Brain microvascular endothelial cell (primary cell): Measurements from ENCODE around the gene ACSL3.
"Not testable (repeated sequence)": the region's sequence is repeated elsewhere in the genome, so short reads cannot be mapped to it uniquely, and the experiment has no call there.

Experiments
- DNase-seq: peaks from one replicate; pipeline ENCODE4 v3.0.0-alpha.2; 2020
- H3K27ac ChIP-seq: fragments of 250-450 bp; sonication (Bioruptor Pico); 2 replicates; pipeline ENCODE4 v1.5.1; 2020; ENCODE audit warnings: mild to moderate bottlenecking, moderate library complexity
- H3K27me3 ChIP-seq: fragments of 250-450 bp; sonication (Bioruptor Pico); replicated peaks from 2 replicates; pipeline ENCODE4 v1.5.1; 2020; ENCODE audit warnings: mild to moderate bottlenecking
- H3K36me3 ChIP-seq: fragments of 250-450 bp; sonication (Bioruptor Pico); replicated peaks from 2 replicates; pipeline ENCODE4 v1.5.1; 2020; ENCODE audit warnings: mild to moderate bottlenecking
- H3K4me3 ChIP-seq: 2 replicates; pipeline ENCODE4 v1.5.1; 2011; ENCODE audit warnings: low read depth, mild to moderate bottlenecking, control low read depth, low read length, moderate library complexity
- in situ Hi-C: cut with HindIII; loops from 2 replicates; pipeline ENCODE4 v1.10.0; 2017; ENCODE audit warnings: low sequenced_read_pairs, low pct_ligation_motif_present
- TF ChIP-seq, protein P1 (sequence below): IDR thresholded peaks from 2 replicates; pipeline ENCODE4 v1.5.1; 2011; ENCODE audit warnings: low read depth, mild to moderate bottlenecking, moderate library complexity, low read length, control low read depth, inconsistent platforms; ENCODE audit errors: missing control alignments

The ACSL3 gene

DNA sequence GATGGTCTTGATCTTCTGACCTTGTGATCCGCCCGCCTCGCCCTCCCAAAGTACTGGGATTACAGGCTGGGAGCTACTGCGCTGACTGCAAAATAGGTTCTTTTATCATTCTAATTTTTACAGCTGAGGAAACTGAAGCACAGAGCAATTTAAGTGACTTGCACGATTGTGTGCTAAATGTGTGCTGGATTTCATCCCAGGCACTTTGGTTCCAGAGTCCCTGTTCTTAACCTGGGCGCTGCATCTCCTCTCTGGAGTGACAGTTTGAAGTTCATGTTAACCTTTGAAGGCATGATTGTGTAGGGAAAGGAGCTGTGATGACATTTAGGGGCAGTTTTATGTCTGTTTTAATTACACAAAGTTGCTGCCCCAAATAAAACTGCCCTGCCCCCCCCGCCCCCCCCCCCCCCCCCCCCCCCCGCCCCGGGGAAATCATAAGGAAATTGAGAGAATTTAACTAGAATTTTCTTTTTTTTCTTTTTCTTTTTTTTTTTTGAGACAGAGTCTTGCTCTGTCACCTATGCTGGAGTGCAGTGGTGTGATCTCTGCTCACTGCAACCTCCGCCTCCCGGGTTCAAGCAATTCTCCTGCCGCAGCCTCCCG is 5.6 kb downstream of the ACSL3 start:
- Histone ChIP-seq H3K27me3 (no peaks in the 10 kb centered on the region), H3K36me3 (no peaks in the 10 kb centered on the region), H3K27ac (no peak overlapping the region), H3K4me3 (no peak overlapping the region)
- TF ChIP-seq, protein P1, sequence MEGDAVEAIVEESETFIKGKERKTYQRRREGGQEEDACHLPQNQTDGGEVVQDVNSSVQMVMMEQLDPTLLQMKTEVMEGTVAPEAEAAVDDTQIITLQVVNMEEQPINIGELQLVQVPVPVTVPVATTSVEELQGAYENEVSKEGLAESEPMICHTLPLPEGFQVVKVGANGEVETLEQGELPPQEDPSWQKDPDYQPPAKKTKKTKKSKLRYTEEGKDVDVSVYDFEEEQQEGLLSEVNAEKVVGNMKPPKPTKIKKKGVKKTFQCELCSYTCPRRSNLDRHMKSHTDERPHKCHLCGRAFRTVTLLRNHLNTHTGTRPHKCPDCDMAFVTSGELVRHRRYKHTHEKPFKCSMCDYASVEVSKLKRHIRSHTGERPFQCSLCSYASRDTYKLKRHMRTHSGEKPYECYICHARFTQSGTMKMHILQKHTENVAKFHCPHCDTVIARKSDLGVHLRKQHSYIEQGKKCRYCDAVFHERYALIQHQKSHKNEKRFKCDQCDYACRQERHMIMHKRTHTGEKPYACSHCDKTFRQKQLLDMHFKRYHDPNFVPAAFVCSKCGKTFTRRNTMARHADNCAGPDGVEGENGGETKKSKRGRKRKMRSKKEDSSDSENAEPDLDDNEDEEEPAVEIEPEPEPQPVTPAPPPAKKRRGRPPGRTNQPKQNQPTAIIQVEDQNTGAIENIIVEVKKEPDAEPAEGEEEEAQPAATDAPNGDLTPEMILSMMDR: no peak
- in situ Hi-C loops: loop anchor here (25.0 kb wide), 1 partner anchor 154 kb away; no protein-coding TSS in a partner anchor
- no peak for DNase-seq

DNA sequence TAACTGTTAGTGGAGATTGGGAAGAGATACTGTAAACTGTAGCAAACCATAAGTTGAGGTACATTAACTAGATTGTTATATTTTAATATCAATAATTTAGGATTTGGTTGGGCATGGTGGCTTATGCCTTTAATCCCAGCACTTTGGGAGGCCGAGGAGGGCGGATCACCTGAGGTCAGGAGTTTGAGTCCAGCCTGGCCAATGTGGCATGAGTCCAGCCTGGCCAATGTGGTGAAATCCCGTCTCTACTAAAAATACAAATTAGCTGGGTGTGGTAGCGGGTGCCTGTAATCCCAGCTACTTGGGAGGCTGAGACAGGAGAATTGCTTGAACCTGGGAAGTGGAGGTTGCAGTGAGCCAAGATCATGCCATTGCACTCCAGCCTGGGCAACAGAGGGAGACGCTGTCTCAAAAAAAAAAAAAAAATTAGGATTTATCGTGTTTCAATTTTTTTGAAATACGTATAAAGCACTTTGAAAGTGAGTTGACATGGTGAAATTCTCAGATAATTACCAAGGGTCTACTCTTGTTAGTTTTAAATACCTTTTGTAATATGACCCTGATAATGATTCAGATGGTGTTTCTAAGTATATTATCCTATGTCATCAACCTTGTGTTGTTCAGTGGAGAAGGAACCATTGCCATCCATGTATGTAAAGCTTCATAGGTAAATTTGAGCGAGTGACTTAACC is 7.9 kb downstream of the ACSL3 start:
- not testable (repeated sequence) for H3K27me3 ChIP-seq, DNase-seq, H3K36me3 ChIP-seq, H3K27ac ChIP-seq, H3K4me3 ChIP-seq
- in situ Hi-C loops: loop anchor here (25.0 kb wide), 1 partner anchor 156 kb away; no protein-coding TSS in a partner anchor

DNA sequence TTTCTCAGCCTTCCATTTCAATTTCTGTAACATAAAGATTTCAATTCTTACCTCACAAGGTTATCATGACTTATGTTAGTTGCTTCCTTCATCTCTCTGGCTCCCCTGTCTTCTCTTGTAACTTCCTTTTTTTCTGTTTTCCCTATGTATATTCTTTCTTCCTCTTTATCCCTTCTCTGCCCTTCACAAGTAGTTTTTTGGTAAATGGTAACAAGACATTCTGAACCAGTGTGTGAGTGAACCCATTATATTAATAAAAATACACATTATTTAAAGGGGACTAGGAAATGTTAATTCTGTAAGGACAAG is 8.4 kb downstream of the ACSL3 start:
- Histone ChIP-seq H3K27me3 (no peaks in the 10 kb centered on the region), H3K36me3 (no peaks in the 10 kb centered on the region), H3K27ac (no peak overlapping the region), H3K4me3 (no peak overlapping the region)
- in situ Hi-C loops: loop anchor here (25.0 kb wide), 1 partner anchor 157 kb away; no protein-coding TSS in a partner anchor
- TF ChIP-seq, protein P1: no peak
- DNase-seq: no peak

DNA sequence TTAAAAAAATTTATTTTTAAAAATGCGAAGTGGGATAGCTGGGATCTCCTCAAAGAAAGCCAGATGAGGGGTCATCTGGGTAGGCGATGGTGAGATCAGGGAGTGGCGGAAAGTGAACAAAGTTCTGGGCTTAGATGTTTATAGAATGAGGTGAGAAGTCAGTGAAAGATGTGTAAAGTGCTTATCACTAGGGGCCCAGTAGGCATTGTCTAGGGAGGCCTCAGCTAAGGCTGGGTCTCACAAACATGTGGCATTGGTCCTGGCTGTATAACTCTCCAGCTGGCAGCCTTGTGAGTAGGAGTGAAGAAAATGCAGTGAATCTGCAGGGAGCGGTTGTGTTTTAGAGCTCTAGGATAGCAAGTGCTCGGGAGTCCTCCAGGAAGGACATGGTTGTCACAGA is 10.5 kb downstream of the ACSL3 start:
- H3K36me3 ChIP-seq: no peaks in the 10 kb centered on the region
- TF ChIP-seq, protein P1: no peak
- in situ Hi-C loops: loop anchor here (25.0 kb wide), 1 partner anchor 159 kb away; no protein-coding TSS in a partner anchor
- H3K4me3 ChIP-seq: no peak overlapping the region
- no peak for DNase-seq
- H3K27me3 ChIP-seq: no peaks in the 10 kb centered on the region
- H3K27ac ChIP-seq: no peak overlapping the region

DNA sequence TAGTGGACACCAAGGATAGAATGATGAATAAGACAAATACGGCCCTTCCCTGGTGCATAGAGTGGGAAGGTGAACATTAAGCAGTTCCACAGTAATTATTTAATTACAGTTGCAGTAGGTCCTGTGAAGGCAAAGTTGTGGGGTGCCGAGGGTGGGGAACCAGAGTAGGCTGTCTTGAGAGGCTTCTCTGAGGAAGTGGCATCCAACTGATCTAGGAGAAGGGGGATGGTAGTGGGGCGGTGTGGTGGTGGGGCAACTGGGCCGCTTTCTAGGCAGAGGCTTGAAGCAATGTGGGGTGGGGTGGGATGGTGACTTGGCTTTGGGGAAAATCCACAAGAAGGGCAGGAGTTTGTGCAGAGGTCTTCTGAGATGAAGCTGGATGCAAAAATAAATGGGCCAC is 11.7 kb downstream of the ACSL3 start:
- DNase-seq: no peak
- in situ Hi-C loops: loop anchor here (25.0 kb wide), 1 partner anchor 160 kb away; no protein-coding TSS in a partner anchor
- TF ChIP-seq, protein P1: no peak

DNA sequence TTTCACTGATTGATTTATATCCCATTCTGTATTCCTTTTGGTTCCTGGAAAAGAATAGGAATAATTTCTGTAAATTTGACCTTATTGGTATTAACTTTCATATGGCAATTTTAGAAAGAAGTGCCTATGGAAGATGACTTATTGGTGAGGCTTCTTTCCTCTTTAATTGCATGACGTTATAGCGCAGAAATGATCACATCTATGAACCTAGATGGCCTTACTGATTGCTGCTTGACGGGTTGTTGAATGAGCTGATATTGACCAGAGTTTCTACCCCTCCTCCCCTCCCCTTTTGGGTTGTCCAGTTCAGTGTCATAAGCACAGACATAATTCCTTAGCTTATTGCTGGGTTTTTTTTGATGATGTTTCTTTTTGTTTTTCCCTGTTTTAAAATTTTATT is 14.6 kb downstream of the ACSL3 start:
- no peak for DNase-seq
- TF ChIP-seq, protein P1: no peak
- in situ Hi-C loops: no loop called here

More for the DNA sequence above, 11.7 kb downstream of the ACSL3 start:
- Histone ChIP-seq H3K27ac (no peak overlapping the region), H3K27me3 (no peaks in the 10 kb centered on the region), H3K4me3 (no peak overlapping the region), H3K36me3 (no peaks in the 10 kb centered on the region)

More for the DNA sequence above, 14.6 kb downstream of the ACSL3 start:
- Histone ChIP-seq H3K27me3 (no peaks in the 10 kb centered on the region), H3K4me3 (no peak overlapping the region), H3K27ac (no peak overlapping the region), H3K36me3 (no peaks in the 10 kb centered on the region)
